IMR-90 (cell line): ENCODE measurements around the gene RAD51B.

Experiments used
- BHLHE40 ChIP-seq: fragments of 150-350 bp; IDR thresholded peaks from 2 replicates; pipeline ENCODE4 v1.6.1; 2016; ENCODE audit warnings: mild to moderate bottlenecking, low read depth, low read length
- CEBPB ChIP-seq: IDR thresholded peaks from 2 replicates; pipeline ENCODE4 v1.6.1; 2012; ENCODE audit warnings: low read depth, low read length, improper control_type of control experiment
- CHD1 ChIP-seq: IDR thresholded peaks from 2 replicates; pipeline ENCODE4 v1.6.1; 2012; ENCODE audit warnings: low read depth, low read length, improper control_type of control experiment
- MAZ ChIP-seq: IDR thresholded peaks from 2 replicates; pipeline ENCODE4 v1.6.1; 2012; ENCODE audit warnings: low read depth, mild to moderate bottlenecking, low read length, improper control_type of control experiment, moderate library complexity, borderline replicate concordance
- MXI1 ChIP-seq: IDR thresholded peaks from 2 replicates; pipeline ENCODE4 v1.6.1; 2012; ENCODE audit warnings: low read depth, mild to moderate bottlenecking, low read length, moderate library complexity, borderline replicate concordance
- NFE2L2 ChIP-seq: fragments of 150-350 bp; IDR thresholded peaks from 2 replicates; pipeline ENCODE4 v1.6.1; 2016; ENCODE audit warnings: low read depth, mild to moderate bottlenecking, low read length
- POLR2A ChIP-seq: IDR thresholded peaks from 2 replicates; pipeline ENCODE4 v1.6.1; 2012; ENCODE audit warnings: mild to moderate bottlenecking, low read depth, low read length
- RAD21 ChIP-seq: IDR thresholded peaks from 2 replicates; pipeline ENCODE4 v1.6.1; 2012; ENCODE audit warnings: low read length, improper control_type of control experiment
- RCOR1 ChIP-seq: IDR thresholded peaks from 2 replicates; pipeline ENCODE4 v1.6.1; 2012; ENCODE audit warnings: mild to moderate bottlenecking, low read length, improper control_type of control experiment; ENCODE audit not compliant: insufficient replicate concordance
- RFX5 ChIP-seq: IDR thresholded peaks from 2 replicates; pipeline ENCODE4 v1.8.0; 2012; ENCODE audit warnings: low read depth, mild to moderate bottlenecking, low read length, moderate library complexity
- SMC3 ChIP-seq: fragments of 150-350 bp; IDR thresholded peaks from 2 replicates; pipeline ENCODE4 v1.6.1; 2016; ENCODE audit warnings: low read depth, mild to moderate bottlenecking, antibody characterized with exemption, low read length, moderate library complexity
- TF ChIP-seq, protein P1 (sequence below): conservative IDR thresholded peaks from 2 replicates; pipeline ENCODE4 v1.5.1; 2012; ENCODE audit warnings: mild to moderate bottlenecking, low read depth, low read length, improper control_type of control experiment
- TF ChIP-seq, protein P2 (sequence below): fragments of 150-350 bp; IDR thresholded peaks from 2 replicates; pipeline ENCODE4 v1.6.1; 2017; ENCODE audit warnings: mild to moderate bottlenecking, antibody characterized with exemption, low read length, low read depth

DNA sequence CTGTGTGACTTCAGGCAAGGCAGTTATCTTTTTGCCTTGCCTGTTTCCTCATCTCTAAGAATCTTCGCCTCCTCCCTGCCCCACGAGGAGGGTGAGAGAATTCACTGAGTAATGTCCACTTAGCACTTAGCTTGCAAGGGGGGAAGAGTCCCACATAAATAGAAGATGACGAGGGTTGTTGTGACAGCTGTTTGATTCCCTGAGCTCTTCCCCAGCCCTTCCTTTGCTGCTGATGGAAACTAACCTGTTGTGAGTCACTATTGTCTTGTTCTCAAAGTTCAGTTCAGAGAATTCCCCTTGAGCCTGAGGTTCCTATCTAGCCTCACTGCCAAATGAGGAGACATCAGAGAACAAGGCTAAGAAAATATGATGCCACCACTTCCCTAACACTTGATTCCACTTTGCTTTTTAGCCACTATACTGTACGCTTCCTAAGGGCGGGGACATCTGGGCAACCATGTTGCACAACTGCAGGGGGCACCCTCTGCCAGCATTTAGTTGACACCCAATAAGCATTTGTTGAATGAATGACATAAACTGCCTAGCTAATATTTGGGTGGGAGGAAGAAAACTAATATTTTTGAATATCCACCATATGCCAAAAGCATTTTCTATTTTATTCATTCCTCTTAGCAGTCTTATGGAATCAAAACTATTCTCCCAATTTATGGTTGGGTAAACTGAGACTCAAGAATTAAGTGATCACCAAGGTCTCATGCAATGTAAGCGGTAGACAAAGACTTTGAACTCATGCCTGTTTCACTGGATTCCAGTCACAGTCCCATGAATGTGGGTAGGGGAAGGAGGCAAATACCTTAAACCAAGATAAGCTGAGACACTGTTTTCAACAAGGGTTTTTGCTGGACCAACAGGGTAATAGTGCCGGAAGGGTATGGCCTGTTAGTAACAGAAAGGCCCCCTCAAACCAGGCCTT is 895.7 kb downstream of the RAD51B start:
- TF ChIP-seq, protein P1, sequence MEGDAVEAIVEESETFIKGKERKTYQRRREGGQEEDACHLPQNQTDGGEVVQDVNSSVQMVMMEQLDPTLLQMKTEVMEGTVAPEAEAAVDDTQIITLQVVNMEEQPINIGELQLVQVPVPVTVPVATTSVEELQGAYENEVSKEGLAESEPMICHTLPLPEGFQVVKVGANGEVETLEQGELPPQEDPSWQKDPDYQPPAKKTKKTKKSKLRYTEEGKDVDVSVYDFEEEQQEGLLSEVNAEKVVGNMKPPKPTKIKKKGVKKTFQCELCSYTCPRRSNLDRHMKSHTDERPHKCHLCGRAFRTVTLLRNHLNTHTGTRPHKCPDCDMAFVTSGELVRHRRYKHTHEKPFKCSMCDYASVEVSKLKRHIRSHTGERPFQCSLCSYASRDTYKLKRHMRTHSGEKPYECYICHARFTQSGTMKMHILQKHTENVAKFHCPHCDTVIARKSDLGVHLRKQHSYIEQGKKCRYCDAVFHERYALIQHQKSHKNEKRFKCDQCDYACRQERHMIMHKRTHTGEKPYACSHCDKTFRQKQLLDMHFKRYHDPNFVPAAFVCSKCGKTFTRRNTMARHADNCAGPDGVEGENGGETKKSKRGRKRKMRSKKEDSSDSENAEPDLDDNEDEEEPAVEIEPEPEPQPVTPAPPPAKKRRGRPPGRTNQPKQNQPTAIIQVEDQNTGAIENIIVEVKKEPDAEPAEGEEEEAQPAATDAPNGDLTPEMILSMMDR = no peak
- no peak for TF ChIP-seq NFE2L2
- no peak for TF ChIP-seq POLR2A
- no peak for TF ChIP-seq SMC3
- TF ChIP-seq CHD1 = no peak
- no peak for TF ChIP-seq BHLHE40
- no peak for TF ChIP-seq CEBPB
- TF ChIP-seq RAD21 = no peak
- no peak for TF ChIP-seq MXI1
- TF ChIP-seq RCOR1 = no peak
- TF ChIP-seq RFX5 = no peak
- TF ChIP-seq MAZ = no peak
- TF ChIP-seq, protein P2, sequence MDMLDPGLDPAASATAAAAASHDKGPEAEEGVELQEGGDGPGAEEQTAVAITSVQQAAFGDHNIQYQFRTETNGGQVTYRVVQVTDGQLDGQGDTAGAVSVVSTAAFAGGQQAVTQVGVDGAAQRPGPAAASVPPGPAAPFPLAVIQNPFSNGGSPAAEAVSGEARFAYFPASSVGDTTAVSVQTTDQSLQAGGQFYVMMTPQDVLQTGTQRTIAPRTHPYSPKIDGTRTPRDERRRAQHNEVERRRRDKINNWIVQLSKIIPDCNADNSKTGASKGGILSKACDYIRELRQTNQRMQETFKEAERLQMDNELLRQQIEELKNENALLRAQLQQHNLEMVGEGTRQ = no peak
